GM19035 (cell line): ENCODE measurements around the gene FOXO4.

Experiments
- ATAC-seq: cut with Tn5 transposase; IDR thresholded peaks from one replicate; pipeline ENCODE4 v1.9.1; 2021; ENCODE audit not compliant: unreplicated experiment

FOXO4 gene

GRCh38 chrX:71131510-71131909 is 35.9 kb downstream of the FOXO4 start:
- ATAC-seq, result no peak

- no peak for ATAC-seq
Observed at GRCh38 chrX:71140440-71140839, 44.8 kb downstream of the FOXO4 start.

GRCh38 chrX:71143508-71143907 is 47.9 kb downstream of the FOXO4 start:
- no peak for ATAC-seq

GRCh38 chrX:71144651-71145050 is 49.0 kb downstream of the FOXO4 start, which contains the start of gene NLGN3:
Gene NLGN3 (plus strand): TSS chrX:71144841. CDS start chrX:71147750, 2,909 bp downstream.
- no peak for ATAC-seq

- ATAC-seq, result no peak
Observed at GRCh38 chrX:71147496-71148277, 52.0 kb downstream of the FOXO4 start.

GRCh38 chrX:71148278-71148663 is 52.6 kb downstream of the FOXO4 start:
- no peak for ATAC-seq

- no peak for ATAC-seq
Observed at GRCh38 chrX:71151366-71151765, 55.7 kb downstream of the FOXO4 start.
